ENCODE data around the gene MBD6. TPM values are rescaled to one million over a fixed set of nuclear protein-coding genes. Genes with fewer than 3 reads are reported as not detected.

Gene MBD6
- total and polyA plus RNA-seq, 2 of the 13 experiments (the other 11 are each of a cell fraction or from before 2014, with no cell fraction given) = 4.1 to 5.9 TPM

- no peak for TF ChIP-seq ZBTB10 (CRISPR knock-in tag; IDR thresholded peaks at IDR 0.05; ENCODE audit: borderline replicate concordance)
- TF ChIP-seq GMEB1 (CRISPR knock-in tag; IDR thresholded peaks at IDR 0.05; ENCODE audit: borderline replicate concordance) = no peak
- TF ChIP-seq SP2 (CRISPR knock-in tag; IDR thresholded peaks at IDR 0.05) = no peak
- TF ChIP-seq FUBP1 (CRISPR knock-in tag; IDR thresholded peaks at IDR 0.05; ENCODE audit: borderline replicate concordance) = no peak
- TF ChIP-seq PBX3 (CRISPR knock-in tag; IDR thresholded peaks at IDR 0.05; ENCODE audit: borderline replicate concordance) = no peak
- no peak for TF ChIP-seq HNRNPK (IDR thresholded peaks at IDR 0.05; ENCODE audit: low read depth, low read length, poor library complexity, severe bottlenecking)
- no peak for TF ChIP-seq THAP9 (CRISPR knock-in tag; IDR thresholded peaks at IDR 0.05; ENCODE audit: borderline replicate concordance)
Observed at GRCh38 chr12:57485695-57486094, 36.9 kb upstream of the MBD6 start (continued).

All from HepG2 (cell line).